Aorta (tissue), 5 donors: ENCODE measurements around the gene OR7C2. TPM values are rescaled to one million over a fixed set of nuclear protein-coding genes. Genes with fewer than 3 reads are reported as not detected.

Source experiments
- ATAC-seq: fragments of 200-7000 bp; cut with Tn5 transposase; one replicate; pipeline ENCODE4 v1.9.1; 2022; ENCODE audit warnings: moderate library complexity; ENCODE audit not compliant: low FRiP score
- DNase-seq, 2 donors: peaks; one replicate each; pipeline ENCODE4 v3.0.0-alpha.2; 2020
- H3K27ac ChIP-seq, 2 donors: one replicate each; pipeline ENCODE4 v1.5.1; 2013; ENCODE audit warnings: low read length in 2 of 2, mild to moderate bottlenecking in 2 of 2, moderate library complexity in 2 of 2, control low read depth in 1 of 2, inconsistent platforms in 1 of 2, low read depth in 1 of 2
- H3K27me3 ChIP-seq, 2 donors: one replicate each; pipeline ENCODE4 v1.6.1; 2013; ENCODE audit warnings: control low read depth in 1 of 2, low read length in 1 of 2, mild to moderate bottlenecking in 1 of 2, moderate library complexity in 1 of 2; ENCODE audit not compliant: insufficient read depth in 2 of 2, control insufficient read depth in 1 of 2
- H3K36me3 ChIP-seq, 2 donors: one replicate each; pipeline ENCODE4 v1.6.1; 2013; ENCODE audit warnings: control low read depth in 1 of 2, low read length in 1 of 2, mild to moderate bottlenecking in 1 of 2; ENCODE audit not compliant: insufficient read depth in 2 of 2, control insufficient read depth in 1 of 2
- H3K4me1 ChIP-seq, 2 donors: one replicate each; pipeline ENCODE4 v1.6.1; 2013; ENCODE audit warnings: low read length in 2 of 2, control low read depth in 1 of 2, mild to moderate bottlenecking in 1 of 2, moderate library complexity in 1 of 2; ENCODE audit not compliant: insufficient read depth in 2 of 2, control insufficient read depth in 1 of 2
- H3K4me3 ChIP-seq, 2 donors: one replicate each; pipeline ENCODE4 v1.5.1; 2013; ENCODE audit warnings: low read length in 2 of 2, control low read depth in 1 of 2, mild to moderate bottlenecking in 1 of 2
- H3K9me3 ChIP-seq: one replicate; pipeline ENCODE4 v1.6.1; 2013; ENCODE audit warnings: mild to moderate bottlenecking, low read length; ENCODE audit not compliant: control insufficient read depth
- WGBS, 2 donors: extraction: QIAGEN DNeasy Blood & Tissue Kit; methylation state at CpG; one replicate each; pipeline ENCODE4 v1.1.7; 2013; 5-methylcytosine and 5-hydroxymethylcytosine counted together
- intact Hi-C, 2 donors: fragments of 100-400 bp; cut with DNase I; formaldehyde crosslinking; loops; one replicate each; pipeline versions ENCODE4 v1.14.2 to v1.15.0; 2022
- polyA plus RNA-seq, 2 donors: library from polyadenylated mRNA; stranded (reverse); fragments of 200-250 nt; gene quantifications; one replicate each; pipeline ENCODE4 v1.2.3, GENCODE V29; 2013
- total RNA-seq, 2 donors: library from RNA; stranded (reverse); fragmentation: NEBNext Ultra II Directional; extraction: Animal tissue kit (Norgen Biotek cat#: 25700); gene quantifications; one replicate each; pipeline ENCODE4 v1.2.1, GENCODE V29; 2021
- donor health status: healthy with polysubstance abuse.
- donor health status: Bipolar disorder and iron deficiency.
- donor health status: DM: no; HTN: no; CAD: no.
- donor health status: DM: no; HTN: no; CAD: no.
- donor health status: DM: yes; HTN: yes; CAD: no.

Gene OR7C2
- total and polyA plus RNA-seq, 4 donors: not detected

- DNase-seq (no peak), ATAC-seq (no peak)
- Histone ChIP-seq H3K9me3 (no peaks in the 10 kb centered on the region), H3K27ac (no peak overlapping the region), H3K27me3 (no peaks in the 10 kb centered on the region), H3K4me3 (no peak overlapping the region), H3K36me3 (no peaks in the 10 kb centered on the region), H3K4me1 (no peaks in the 10 kb centered on the region)
- 71 to 82% methylated on average over 7 of the region's 7 CpGs for WGBS, 2 donors
- intact Hi-C loops: no loop called here
Observed at GRCh38 chr19:14971474-14971873, 30.2 kb downstream of the OR7C2 start.

- DNase-seq: no peak
- Histone ChIP-seq H3K4me1 (no peaks in the 10 kb centered on the region), H3K27ac (no peak overlapping the region), H3K27me3 (no peaks in the 10 kb centered on the region), H3K4me3 (no peak overlapping the region), H3K36me3 (no peaks in the 10 kb centered on the region), H3K9me3 (no peaks in the 10 kb centered on the region)
- WGBS, 2 donors: 76 to 80% methylated on average over 27 of the region's 27 CpGs
- no peak for ATAC-seq
- intact Hi-C loops: no loop called here
Observed at GRCh38 chr19:14972676-14973075, 31.4 kb downstream of the OR7C2 start.

GRCh38 chr19:14974488-14974887 is 33.2 kb downstream of the OR7C2 start:
- intact Hi-C loops: no loop called here
- H3K36me3 ChIP-seq: no peaks in the 10 kb centered on the region
- no peak overlapping the region for H3K4me3 ChIP-seq
- H3K27ac ChIP-seq: no peak overlapping the region
- no peak for ATAC-seq
- H3K27me3 ChIP-seq: peaks cover 0 to 3% of the 10 kb centered on the region in 2 donors
- WGBS, 2 donors: 62 to 71% methylated on average over 4 of the region's 4 CpGs
- no peaks in the 10 kb centered on the region for H3K4me1 ChIP-seq
- no peak for DNase-seq
- H3K9me3 ChIP-seq: no peaks in the 10 kb centered on the region

GRCh38 chr19:14977128-14977527 is 35.8 kb downstream of the OR7C2 start:
- WGBS, 2 donors: 37 to 55% methylated on average over 5 of the region's 5 CpGs
- intact Hi-C loops: no loop called here

GRCh38 chr19:14978161-14978776 is 37.0 kb downstream of the OR7C2 start:
- H3K9me3 ChIP-seq: no peaks in the 10 kb centered on the region
- H3K4me3 ChIP-seq: no peak overlapping the region
- WGBS, 2 donors: 46 to 49% methylated on average over 6 of the region's 6 CpGs
- no peaks in the 10 kb centered on the region for H3K36me3 ChIP-seq
- no peak for DNase-seq
- no peaks in the 10 kb centered on the region for H3K4me1 ChIP-seq
- no peak for ATAC-seq
- intact Hi-C loops: no loop called here
- H3K27me3 ChIP-seq: peaks cover 0 to 3% of the 10 kb centered on the region in 2 donors
- no peak overlapping the region for H3K27ac ChIP-seq

More at GRCh38 chr19:14977128-14977527, 35.8 kb downstream of the OR7C2 start:
- DNase-seq (no peak), ATAC-seq (no peak)
- H3K4me1 ChIP-seq: no peaks in the 10 kb centered on the region
- H3K27ac ChIP-seq: no peak overlapping the region
- no peak overlapping the region for H3K4me3 ChIP-seq
- H3K9me3 ChIP-seq: no peaks in the 10 kb centered on the region
- H3K36me3 ChIP-seq: no peaks in the 10 kb centered on the region
- H3K27me3 ChIP-seq: peaks cover 0 to 3% of the 10 kb centered on the region in 2 donors

- H3K27ac ChIP-seq: no peak within 1 kb of the TSS
- no peaks in the 10 kb centered on the region for H3K36me3 ChIP-seq
- WGBS, 2 donors: 1 to 2% methylated on average over 41 to 84 of the region's 84 CpGs
- intact Hi-C loops: no loop called here
- DNase-seq (no peak), ATAC-seq (no peak)
- no peaks in the 10 kb centered on the region for H3K4me1 ChIP-seq
- H3K4me3 ChIP-seq: no peak within 1 kb of the TSS
- no peaks in the 10 kb centered on the region for H3K9me3 ChIP-seq
- peaks cover 0 to 3% of the 10 kb centered on the region in 2 donors for H3K27me3 ChIP-seq
Observed at GRCh38 chr19:14979476-14980255, 38.4 kb downstream of the OR7C2 start, which contains the start of gene SLC1A6. Gene SLC1A6, minus strand, starts transcription at chr19:14979864. Its CDS starts 6,954 bp downstream, at chr19:14972910.

GRCh38 chr19:14985133-14985532 is 43.8 kb downstream of the OR7C2 start:
- ATAC-seq (no peak), DNase-seq (no peak)
- Histone ChIP-seq H3K36me3 (no peaks in the 10 kb centered on the region), H3K4me1 (no peaks in the 10 kb centered on the region), H3K9me3 (peaks cover 6% of the 10 kb centered on the region), H3K27ac (no peak overlapping the region), H3K4me3 (no peak overlapping the region), H3K27me3 (no peaks in the 10 kb centered on the region)
- intact Hi-C loops: no loop called here
- WGBS, 2 donors: 66 to 67% methylated on average over 5 of the region's 5 CpGs
